KMS-11 (cell line): ENCODE results near the gene KCNH6.

Source experiments
- H2AFZ ChIP-seq: fragments of 200-600 bp; sonication (generic); 2 replicates; pipeline ENCODE4 v1.6.1; 2016; ENCODE audit warnings: antibody characterized with exemption, mixed run types, low read depth
- H3K27ac ChIP-seq: fragments of 200-600 bp; sonication (generic); 2 replicates; pipeline ENCODE4 v1.6.1; 2016; ENCODE audit warnings: mild to moderate bottlenecking, mixed run types
- H3K27me3 ChIP-seq: fragments of 200-600 bp; sonication (generic); 2 replicates; pipeline ENCODE4 v1.6.1; 2017; ENCODE audit warnings: mild to moderate bottlenecking, low read depth, mixed run types, moderate library complexity; ENCODE audit not compliant: insufficient read depth
- H3K36me3 ChIP-seq: fragments of 200-600 bp; sonication (generic); 2 replicates; pipeline ENCODE4 v1.6.1; 2017; ENCODE audit warnings: mild to moderate bottlenecking, mixed run types; ENCODE audit not compliant: insufficient read depth
- H3K4me1 ChIP-seq: fragments of 200-600 bp; sonication (generic); 2 replicates; pipeline ENCODE4 v1.6.1; 2016; ENCODE audit warnings: mild to moderate bottlenecking, low read depth, mixed run types; ENCODE audit not compliant: poor library complexity, severe bottlenecking
- H3K4me2 ChIP-seq: fragments of 200-600 bp; sonication (generic); 2 replicates; pipeline ENCODE4 v1.7.0; 2016; ENCODE audit warnings: mild to moderate bottlenecking, mixed run types
- H3K4me3 ChIP-seq: fragments of 200-600 bp; sonication (generic); IDR thresholded peaks from 2 replicates; pipeline ENCODE4 v1.6.1; 2017; ENCODE audit warnings: low read depth, low read length, mixed read lengths; ENCODE audit not compliant: insufficient read depth
- H3K79me2 ChIP-seq: fragments of 200-600 bp; sonication (generic); 2 replicates; pipeline ENCODE4 v1.6.1; 2016; ENCODE audit warnings: low read depth, mixed run types; ENCODE audit not compliant: insufficient read depth
- H3K9ac ChIP-seq: fragments of 200-600 bp; sonication (generic); 2 replicates; pipeline ENCODE4 v1.6.1; 2016; ENCODE audit warnings: mild to moderate bottlenecking, mixed run types
- H4K20me1 ChIP-seq: fragments of 200-600 bp; sonication (generic); 2 replicates; pipeline ENCODE4 v1.6.1; 2016; ENCODE audit warnings: mild to moderate bottlenecking, mixed run types; ENCODE audit not compliant: insufficient read depth
- TF ChIP-seq, protein P1 (sequence below): fragments of 200-600 bp; sonication (generic); conservative IDR thresholded peaks from 2 replicates; pipeline ENCODE4 v1.6.1; 2017; ENCODE audit warnings: low read depth, mild to moderate bottlenecking, antibody characterized with exemption, low read length, moderate library complexity, mixed read lengths

KCNH6 gene

DNA sequence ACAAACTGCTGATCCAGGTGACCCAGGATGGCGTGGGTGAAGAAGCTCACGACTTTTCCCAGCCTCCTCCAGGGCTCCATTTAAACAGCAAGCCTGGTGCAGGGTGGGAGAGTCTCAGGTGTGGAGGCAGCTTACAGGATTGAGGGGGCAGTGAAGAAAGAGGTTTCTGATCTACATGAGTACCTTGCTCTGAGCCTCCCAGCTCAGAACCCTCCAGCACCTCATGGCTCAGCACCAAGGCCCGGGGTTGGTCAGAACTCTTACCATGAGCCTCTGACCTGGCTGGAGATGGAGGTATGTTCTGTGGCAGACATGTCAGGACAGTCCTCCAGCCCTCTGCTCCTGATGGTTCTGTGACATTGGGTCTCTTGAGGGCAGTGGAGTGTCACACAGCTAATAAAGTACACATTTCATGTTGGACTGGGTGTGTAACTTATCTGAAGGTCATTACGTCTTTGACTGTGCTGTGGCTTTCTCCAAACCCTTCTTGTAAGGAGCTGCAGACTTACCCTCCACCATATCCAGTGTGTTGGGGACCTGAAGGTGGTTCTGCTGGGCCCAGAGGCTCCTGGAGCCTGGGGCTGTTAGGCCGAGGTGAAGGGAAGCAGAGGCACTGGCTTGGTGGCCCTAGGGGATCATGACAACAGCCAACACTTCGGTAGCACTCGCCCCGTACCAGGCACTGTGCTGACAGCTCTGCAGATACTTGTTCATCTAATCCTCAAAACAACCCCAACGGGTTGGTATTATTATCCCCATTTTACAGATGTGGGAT is 23.3 kb downstream of the KCNH6 start:
- H3K79me2 ChIP-seq: peaks cover 11% of the 10 kb centered on the region
- H3K9ac ChIP-seq: no peak overlapping the region
- no peak overlapping the region for H2AFZ ChIP-seq
- no peak overlapping the region for H3K4me2 ChIP-seq
- H4K20me1 ChIP-seq: no peaks in the 10 kb centered on the region
- H3K27me3 ChIP-seq: no peaks in the 10 kb centered on the region
- no peak overlapping the region for H3K4me3 ChIP-seq
- no peak overlapping the region for H3K27ac ChIP-seq
- no peaks in the 10 kb centered on the region for H3K36me3 ChIP-seq
- H3K4me1 ChIP-seq: peaks cover 10% of the 10 kb centered on the region
- TF ChIP-seq, protein P1, sequence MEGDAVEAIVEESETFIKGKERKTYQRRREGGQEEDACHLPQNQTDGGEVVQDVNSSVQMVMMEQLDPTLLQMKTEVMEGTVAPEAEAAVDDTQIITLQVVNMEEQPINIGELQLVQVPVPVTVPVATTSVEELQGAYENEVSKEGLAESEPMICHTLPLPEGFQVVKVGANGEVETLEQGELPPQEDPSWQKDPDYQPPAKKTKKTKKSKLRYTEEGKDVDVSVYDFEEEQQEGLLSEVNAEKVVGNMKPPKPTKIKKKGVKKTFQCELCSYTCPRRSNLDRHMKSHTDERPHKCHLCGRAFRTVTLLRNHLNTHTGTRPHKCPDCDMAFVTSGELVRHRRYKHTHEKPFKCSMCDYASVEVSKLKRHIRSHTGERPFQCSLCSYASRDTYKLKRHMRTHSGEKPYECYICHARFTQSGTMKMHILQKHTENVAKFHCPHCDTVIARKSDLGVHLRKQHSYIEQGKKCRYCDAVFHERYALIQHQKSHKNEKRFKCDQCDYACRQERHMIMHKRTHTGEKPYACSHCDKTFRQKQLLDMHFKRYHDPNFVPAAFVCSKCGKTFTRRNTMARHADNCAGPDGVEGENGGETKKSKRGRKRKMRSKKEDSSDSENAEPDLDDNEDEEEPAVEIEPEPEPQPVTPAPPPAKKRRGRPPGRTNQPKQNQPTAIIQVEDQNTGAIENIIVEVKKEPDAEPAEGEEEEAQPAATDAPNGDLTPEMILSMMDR: no peak

DNA sequence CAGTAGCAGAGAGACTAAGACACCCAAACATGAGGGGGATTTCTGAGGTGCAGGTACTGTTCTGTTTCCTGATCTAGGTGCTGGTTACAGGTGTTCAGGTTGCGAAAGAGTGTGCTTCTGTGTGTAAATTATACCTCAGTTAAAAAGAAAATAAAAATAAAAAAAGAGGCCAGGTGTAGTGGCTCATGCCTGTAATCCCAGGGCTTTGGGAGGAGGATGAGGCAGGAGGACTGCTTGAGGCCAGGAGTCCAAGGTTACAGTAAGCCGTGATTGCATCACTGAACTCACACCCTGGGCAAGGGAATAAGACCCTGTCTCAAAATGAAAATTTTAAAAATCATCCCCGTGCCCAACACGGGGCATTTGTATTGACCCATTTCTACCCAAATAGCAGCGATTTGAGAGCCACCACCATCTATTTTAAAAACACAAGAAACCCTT is 23.9 kb downstream of the KCNH6 start:
- TF ChIP-seq, protein P1: no peak
- Histone ChIP-seq H3K9ac (no peak overlapping the region), H3K27me3 (no peaks in the 10 kb centered on the region), H4K20me1 (no peaks in the 10 kb centered on the region), H3K4me1 (peaks cover 14% of the 10 kb centered on the region), H3K4me2 (no peak overlapping the region), H3K27ac (no peak overlapping the region), H3K79me2 (peaks cover 17% of the 10 kb centered on the region), H3K36me3 (no peaks in the 10 kb centered on the region), H3K4me3 (no peak overlapping the region), H2AFZ (no peak overlapping the region)

DNA sequence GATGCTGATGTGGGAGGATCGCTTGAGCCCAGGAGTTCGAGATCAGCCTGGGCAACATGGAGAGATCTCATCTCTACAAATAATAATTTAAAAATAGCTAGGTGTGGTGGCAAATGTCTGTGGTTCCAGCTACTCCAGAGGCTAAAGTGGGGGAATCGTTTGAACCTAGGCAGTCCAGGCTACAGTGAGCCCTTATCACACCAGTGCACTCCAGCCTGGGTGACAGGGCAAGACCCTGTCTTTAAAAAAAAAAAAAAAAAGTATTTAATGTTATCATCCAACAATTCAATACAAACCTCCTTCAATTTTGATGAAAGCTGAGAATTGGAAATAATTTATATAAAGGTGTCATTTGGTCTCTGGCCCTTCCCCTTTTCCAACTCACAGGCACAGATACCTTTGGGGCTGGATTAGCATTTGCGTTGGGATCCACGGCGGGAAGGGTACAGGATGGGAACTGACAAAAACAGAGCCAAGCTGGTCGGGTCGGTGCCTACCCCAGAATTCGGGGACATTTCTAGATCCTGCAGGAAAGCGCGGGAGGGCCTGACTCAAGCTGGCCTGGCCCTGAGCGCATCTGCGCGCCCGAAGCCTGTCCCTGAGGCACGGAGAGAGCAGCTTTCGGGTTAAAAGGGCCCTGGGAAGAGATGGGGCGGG is 26.3 kb downstream of the KCNH6 start:
- Histone ChIP-seq H2AFZ (peak overlapping the region; percentile 85), H3K4me2 (peak overlapping the region; percentile 87)

GRCh38 chr17:63549946-63550816 is 27.0 kb downstream of the KCNH6 start, which contains the start of gene DCAF7:
Gene DCAF7 (plus strand): TSS chr17:63550477. CDS start chr17:63550678, 201 bp downstream.
- peaks cover 23% of the 10 kb centered on the region for H3K4me1 ChIP-seq
- H3K27ac ChIP-seq: peak within 1 kb of the TSS; percentile 83
- no peaks in the 10 kb centered on the region for H4K20me1 ChIP-seq
- H3K79me2 ChIP-seq: peaks cover 48% of the 10 kb centered on the region
- H3K4me3 ChIP-seq: peak within 1 kb of the TSS; percentile 39
- peak within 1 kb of the TSS; percentile 99 for H3K4me2 ChIP-seq
- peak within 1 kb of the TSS; percentile 85 for H2AFZ ChIP-seq
- TF ChIP-seq, protein P1: no peak
- H3K36me3 ChIP-seq: no peaks in the 10 kb centered on the region
- H3K9ac ChIP-seq: peak within 1 kb of the TSS; percentile 87
- H3K27me3 ChIP-seq: no peaks in the 10 kb centered on the region

More for the DNA sequence above, 26.3 kb downstream of the KCNH6 start:
- H3K36me3 ChIP-seq: no peaks in the 10 kb centered on the region
- peaks cover 23% of the 10 kb centered on the region for H3K4me1 ChIP-seq
- H3K9ac ChIP-seq: peak overlapping the region; percentile 69
- no peaks in the 10 kb centered on the region for H3K27me3 ChIP-seq
- TF ChIP-seq, protein P1: no peak
- H3K27ac ChIP-seq: peak overlapping the region; percentile 83
- no peak overlapping the region for H3K4me3 ChIP-seq
- H3K79me2 ChIP-seq: peaks cover 40% of the 10 kb centered on the region
- H4K20me1 ChIP-seq: no peaks in the 10 kb centered on the region
